GM12801 (cell line): ENCODE results near the gene MACC1.

Source experiments
- TF ChIP-seq, protein P1 (sequence below): IDR thresholded peaks from one replicate; pipeline ENCODE4 v1.5.1; 2011; ENCODE audit warnings: control low read depth; ENCODE audit not compliant: insufficient read length; ENCODE audit errors: extremely low read depth

Gene MACC1

DNA sequence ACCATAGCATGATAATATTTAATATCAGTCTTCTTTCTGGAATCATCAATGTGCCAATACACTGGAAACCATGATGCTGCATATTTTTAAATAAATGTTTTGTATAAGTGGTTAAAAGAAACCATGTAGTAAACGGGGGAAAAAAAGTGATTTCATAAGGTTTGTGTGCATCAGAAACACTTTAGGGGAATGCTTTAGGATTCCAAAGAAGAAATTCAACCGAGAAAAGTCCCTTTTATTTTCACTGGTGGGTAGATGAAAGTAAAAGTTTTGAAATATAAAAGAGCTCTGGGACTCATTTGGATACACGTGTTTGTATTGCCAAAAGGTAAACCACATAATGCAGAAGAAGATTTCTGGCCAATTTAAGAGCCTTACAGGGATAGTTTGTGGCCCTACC lies 11.9 kb upstream of the MACC1 start:
- TF ChIP-seq, protein P1, sequence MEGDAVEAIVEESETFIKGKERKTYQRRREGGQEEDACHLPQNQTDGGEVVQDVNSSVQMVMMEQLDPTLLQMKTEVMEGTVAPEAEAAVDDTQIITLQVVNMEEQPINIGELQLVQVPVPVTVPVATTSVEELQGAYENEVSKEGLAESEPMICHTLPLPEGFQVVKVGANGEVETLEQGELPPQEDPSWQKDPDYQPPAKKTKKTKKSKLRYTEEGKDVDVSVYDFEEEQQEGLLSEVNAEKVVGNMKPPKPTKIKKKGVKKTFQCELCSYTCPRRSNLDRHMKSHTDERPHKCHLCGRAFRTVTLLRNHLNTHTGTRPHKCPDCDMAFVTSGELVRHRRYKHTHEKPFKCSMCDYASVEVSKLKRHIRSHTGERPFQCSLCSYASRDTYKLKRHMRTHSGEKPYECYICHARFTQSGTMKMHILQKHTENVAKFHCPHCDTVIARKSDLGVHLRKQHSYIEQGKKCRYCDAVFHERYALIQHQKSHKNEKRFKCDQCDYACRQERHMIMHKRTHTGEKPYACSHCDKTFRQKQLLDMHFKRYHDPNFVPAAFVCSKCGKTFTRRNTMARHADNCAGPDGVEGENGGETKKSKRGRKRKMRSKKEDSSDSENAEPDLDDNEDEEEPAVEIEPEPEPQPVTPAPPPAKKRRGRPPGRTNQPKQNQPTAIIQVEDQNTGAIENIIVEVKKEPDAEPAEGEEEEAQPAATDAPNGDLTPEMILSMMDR, result no peak

DNA sequence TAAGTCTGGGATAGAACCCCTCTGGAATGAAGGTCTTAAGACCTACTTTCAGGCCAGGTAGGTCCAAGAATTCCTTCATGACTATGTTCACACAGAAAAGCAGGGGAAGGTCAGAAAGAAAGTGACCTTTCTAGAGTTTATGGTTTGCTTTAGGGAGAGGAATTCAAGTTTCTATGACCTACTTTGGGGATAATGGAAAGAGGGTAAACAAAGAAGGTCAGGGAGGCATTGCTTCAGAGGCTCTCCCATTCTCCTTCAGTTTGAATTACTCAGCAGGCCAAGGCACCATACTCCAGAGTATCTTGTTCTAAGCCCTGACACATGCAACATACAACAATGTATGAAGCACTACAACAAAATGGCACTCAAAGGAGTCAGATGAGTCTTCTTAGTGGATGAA lies 11.5 kb upstream of the MACC1 start:
- TF ChIP-seq, protein P1, result no peak

DNA sequence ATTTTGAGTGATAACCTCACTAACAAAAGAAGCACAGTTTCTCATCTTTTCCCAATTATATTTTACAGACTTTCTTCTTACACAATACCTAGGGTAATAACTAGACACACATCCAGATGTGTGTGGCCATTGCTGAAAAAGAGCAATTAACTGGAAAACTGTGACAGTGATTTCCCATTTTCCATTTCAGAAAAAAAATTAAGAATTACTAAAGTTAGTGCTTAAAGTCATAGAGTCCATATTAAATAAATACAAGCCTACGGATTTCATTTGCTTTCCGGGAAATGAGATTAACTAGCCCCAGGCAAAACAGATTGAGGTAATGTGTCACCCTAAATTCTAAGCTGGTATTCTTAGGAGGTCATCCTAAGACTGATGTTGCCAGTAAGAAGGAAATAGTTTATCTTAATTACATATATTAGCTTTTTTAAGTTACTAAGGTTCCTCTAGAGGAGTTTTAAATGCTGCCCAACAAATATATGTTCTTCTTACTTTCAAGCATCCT lies 10.2 kb upstream of the MACC1 start:
- TF ChIP-seq, protein P1, result no peak

DNA sequence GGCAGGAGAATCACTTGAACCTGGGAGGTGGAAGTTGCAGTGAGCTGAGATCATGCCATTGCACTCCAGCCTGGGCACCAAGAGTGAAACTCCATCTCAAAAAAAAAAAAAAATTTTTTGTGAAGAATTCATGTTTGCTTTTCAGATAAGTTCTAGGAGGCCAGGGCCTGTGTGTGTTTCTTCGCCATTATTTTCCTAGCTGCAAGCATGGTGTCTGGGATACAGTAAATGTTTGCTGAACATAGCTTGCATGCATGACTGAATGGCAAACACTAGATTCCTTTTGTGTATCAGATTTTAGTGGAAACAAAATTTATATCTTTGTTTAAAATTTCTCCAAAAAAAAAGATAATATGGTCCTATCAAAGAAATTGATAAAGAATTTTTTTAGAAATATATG lies 9.7 kb upstream of the MACC1 start:
- TF ChIP-seq, protein P1, result no peak

DNA sequence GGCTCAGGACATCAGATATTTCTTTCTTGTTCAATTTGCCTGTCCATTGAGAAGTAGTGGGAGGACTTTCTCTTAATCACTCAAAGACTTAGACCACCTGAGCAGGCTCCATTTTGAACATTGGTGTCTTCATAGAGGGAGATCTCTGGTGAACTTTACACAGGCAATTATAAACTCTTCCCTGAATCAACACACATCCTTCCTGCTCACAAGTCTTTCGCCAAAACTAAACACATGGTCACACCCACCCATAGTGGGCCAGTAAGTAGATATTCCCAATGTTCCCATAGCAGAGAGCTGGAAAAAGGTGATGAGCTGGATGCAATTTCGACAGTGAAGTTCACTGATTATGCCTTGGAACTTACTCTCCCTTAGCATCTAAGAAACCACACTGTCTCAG lies 8.2 kb upstream of the MACC1 start:
- TF ChIP-seq, protein P1, result no peak

DNA sequence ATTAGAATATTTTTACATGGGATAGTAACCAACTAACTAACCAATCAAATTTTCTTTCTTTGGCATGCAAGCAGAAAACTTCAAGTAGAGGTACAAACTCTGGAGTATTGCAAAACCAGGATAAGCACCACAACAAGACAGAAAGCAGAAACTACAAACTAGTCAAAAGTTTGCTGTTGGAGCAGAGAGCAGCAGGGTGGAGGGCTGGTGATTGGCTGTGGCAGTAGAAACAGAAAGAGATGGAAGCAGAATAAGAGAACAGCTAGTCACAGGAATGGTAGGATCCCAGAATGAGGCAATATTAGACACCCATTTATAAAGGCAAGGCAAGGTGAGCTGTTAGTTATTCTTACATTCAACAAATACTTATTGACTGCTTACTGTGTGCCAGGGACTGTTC lies 6.8 kb upstream of the MACC1 start:
- TF ChIP-seq, protein P1, result no peak

DNA sequence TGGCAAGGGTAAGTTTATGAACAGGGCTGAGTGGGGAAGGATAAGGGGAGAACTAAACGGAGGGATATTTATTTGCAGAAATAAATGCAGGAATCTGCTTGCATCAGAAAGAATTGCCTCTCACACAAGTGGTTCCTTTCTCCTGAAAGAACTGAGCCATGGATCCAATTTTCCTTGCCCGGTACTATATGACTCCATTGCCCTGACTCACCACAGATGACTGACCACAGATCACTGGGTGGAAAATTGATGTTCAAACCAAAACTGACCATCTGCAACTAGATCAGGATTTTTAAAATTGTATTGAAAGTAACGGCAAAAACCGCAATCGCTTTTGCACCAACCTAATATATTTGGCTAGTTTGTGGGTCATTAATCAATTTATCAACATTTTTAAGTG lies 6.2 kb upstream of the MACC1 start:
- TF ChIP-seq, protein P1, result no peak
